HG03175 (cell line): ENCODE measurements around the gene SEMA3A.

ENCODE experiments used
- ATAC-seq: cut with Tn5 transposase; IDR thresholded peaks from one replicate; pipeline ENCODE4 v1.9.1; 2021; ENCODE audit warnings: mild to moderate bottlenecking, moderate library complexity; ENCODE audit not compliant: unreplicated experiment

Gene SEMA3A

DNA sequence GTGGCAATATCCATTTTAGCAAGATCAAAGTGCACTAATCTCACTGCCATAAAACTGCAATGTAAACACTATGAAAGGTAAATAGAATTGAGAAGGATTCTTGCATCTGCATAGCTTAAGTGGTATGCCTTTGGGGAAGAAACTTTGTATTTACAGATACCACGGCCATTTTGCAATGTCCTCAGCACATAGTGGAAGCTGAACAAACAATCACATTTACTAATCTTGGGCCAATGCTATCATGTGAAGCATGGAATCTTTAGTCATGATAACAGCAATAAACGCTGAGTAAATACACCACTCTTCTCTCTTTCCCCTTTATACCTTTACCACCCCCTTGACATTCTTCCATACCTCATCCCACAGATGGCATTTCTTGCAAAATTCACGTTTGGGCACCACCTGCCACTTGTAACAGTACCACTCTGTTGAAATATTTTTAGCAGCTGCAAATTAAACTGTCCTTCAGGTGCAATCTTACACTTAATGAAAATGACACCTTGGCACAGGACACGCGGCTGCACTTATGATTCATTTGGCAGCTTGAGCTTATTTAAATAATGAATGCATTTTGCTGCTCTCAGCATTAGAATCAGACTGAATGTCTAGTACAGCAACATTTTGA is 171.8 kb downstream of the SEMA3A start:
- ATAC-seq, result no peak

- no peak for ATAC-seq
Observed at GRCh38 chr7:84022009-84022408, 172.6 kb downstream of the SEMA3A start.

- ATAC-seq, result no peak
Observed at GRCh38 chr7:84021292-84021908, 173.2 kb downstream of the SEMA3A start.

GRCh38 chr7:84017651-84018050 is 176.9 kb downstream of the SEMA3A start:
- no peak for ATAC-seq

DNA sequence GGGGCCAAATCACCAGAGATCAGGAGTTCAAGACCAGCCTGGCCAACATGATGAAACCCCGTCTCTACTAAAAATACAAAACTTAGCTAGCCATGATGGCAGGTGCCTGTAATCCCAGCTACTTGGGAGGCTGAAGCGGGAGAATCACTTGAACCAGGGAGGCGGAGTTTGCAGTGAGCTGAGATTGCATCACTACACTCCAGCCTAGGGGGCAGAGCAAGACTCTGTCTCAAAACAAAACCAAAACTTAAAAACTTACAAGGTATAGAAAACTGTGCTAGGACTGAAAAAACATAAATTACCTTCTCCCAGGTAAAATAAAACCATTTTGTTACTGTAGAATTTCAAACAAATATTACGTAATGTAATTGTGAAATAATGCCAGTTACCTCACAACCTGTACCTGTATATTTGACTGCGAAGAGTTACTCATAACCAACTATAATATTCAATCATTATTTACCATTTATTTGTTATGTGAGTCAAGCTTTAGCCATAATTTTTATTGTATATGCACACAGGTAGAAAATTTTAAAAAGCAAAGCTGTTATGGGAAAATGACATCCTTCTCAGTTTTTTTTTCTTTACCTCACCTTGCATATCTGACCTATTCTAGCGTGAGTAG is 180.9 kb downstream of the SEMA3A start:
- ATAC-seq, result no peak

DNA sequence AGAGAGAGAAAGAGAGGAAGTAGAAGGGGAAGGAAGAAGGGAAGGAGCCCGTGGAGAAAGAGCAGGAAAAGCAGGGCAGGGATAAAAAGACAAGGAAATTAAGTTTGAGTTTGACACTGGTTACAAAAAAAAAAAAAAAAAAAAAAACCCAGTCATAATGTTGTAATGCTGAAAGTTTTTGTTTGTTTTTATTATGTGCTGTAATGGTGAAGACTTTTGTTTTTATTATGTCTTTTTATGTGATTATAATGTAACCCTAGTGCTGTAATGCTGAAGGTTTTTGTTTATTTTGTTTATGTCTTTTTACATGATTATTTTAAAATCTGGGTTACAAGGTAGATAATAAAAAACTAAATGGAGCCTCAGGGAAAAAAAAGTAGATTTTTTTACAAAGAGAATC is 184.8 kb downstream of the SEMA3A start:
- no peak for ATAC-seq

- no peak for ATAC-seq
Observed at GRCh38 chr7:84009051-84009450, 185.5 kb downstream of the SEMA3A start.

GRCh38 chr7:84003191-84003590 is 191.4 kb downstream of the SEMA3A start:
- ATAC-seq, result no peak

DNA sequence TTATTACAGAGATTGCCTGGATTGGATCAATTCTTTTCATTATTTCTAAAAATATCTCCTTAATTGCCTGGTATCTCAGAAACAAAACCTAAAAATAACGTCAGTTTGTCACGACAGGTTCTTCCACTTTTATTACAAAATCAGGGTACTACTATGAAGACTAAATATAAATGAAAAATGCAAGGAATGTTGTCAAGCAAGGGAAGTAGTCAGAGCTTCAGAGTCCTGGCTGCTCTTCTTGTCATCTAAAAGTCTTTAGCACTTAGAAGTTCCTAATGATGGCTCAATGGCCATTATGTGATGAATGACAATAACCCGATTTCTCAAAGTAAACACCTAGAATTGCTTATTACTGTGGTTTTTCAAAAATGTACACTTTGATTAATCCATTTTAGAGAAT is 192.2 kb downstream of the SEMA3A start:
- no peak for ATAC-seq

- no peak for ATAC-seq
Observed at GRCh38 chr7:83996879-83997278, 197.7 kb downstream of the SEMA3A start.

DNA sequence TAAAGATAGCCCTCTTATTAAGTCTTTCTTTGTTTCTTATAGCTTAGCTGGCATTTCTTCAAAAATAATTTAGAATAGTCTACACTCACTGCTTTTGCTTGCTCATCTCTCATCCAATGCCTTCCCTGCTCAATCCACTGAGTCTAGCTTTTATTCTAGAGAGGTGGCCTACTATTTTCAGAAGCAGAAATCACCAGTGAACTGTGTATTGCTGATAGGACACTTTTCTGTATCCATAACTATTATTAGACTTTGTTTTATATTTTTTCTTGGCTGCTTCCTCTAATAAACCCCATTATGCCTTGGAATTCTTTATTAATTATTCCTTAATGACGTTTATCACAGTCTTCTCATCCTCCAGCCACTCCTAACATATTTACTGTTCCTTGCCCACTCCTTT is 206.8 kb downstream of the SEMA3A start:
- ATAC-seq, result no peak

- no peak for ATAC-seq
Observed at GRCh38 chr7:83985821-83986220, 208.8 kb downstream of the SEMA3A start.

- ATAC-seq, result no peak
Observed at GRCh38 chr7:83984591-83984990, 210.0 kb downstream of the SEMA3A start.

- ATAC-seq, result no peak
Observed at GRCh38 chr7:83984076-83984475, 210.5 kb downstream of the SEMA3A start.

DNA sequence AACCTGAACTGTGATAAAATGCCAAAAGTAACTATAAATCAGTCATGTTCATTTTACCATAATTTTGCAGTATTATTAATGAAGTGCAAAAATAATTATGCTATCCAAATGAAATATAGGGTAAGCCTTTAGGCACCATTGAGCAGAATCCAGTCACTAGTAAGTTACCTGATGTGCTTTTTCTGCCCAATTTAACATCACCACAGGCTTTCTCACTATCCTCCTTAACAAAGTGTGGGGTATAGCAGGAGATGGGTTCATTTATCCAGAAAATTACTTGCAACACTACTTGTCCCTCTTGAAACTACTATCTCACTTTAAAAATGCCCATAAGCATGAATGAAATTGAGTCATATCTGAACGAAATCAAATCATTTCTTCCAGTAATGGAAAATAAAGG is 211.0 kb downstream of the SEMA3A start:
- no peak for ATAC-seq

DNA sequence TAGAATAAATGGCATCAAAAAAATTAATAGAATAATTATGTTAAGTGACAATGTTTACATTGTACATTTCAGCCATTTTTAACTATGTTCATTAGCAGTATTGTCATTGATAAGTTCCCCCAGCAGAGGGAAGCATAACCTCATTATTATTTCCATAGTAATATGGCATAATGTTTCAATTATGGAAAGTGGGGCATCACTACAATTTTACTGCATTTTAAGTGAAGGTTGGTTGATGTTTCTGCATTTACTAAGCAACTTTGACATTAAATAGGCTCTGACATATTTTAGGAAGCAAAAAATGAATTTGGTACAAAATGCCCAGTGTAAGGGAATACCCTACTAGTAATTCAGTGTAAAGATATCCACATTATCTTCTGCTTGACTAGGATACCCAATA is 218.3 kb downstream of the SEMA3A start:
- ATAC-seq, result peak; percentile 84

GRCh38 chr7:83970081-83970480 is 224.5 kb downstream of the SEMA3A start:
- no peak for ATAC-seq

DNA sequence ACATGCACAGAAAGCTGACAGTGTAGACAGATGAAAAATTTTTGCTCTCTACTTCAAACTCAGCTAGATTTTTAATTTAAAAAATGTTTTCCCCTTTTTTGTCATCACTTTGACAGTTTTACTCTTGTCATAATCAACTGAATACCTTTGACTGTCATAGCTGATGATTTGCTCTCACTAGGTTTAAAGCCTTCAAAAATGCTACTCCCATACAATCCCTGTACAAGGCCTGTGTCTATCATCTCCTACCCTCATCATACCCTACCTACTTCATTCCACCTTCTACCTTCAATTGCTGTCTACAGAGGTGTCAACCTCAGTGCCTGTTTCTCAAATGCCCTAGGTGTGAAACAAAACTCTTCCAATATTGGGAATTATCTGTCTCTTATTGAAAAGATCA is 230.3 kb downstream of the SEMA3A start:
- no peak for ATAC-seq

- ATAC-seq, result no peak
Observed at GRCh38 chr7:83957333-83957732, 237.3 kb downstream of the SEMA3A start.

DNA sequence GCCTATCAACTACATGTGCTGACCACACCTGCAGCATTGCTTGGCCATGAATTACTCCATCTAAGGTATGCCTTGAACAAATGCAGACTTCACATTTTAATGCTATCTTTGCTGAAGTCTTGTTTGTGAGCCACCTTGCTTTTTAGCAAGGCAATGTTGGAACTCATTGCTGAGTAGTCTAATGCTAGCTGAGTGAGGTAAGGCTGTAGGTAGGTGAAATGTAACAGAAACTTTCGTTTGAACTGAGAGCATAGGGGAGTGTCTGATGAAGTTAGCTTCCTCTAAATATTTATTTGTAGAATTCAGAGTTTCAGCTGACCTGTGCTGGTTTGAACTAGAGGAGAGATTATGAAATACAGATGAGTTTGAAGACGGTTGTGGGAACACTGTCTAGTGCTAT is 238.5 kb downstream of the SEMA3A start:
- no peak for ATAC-seq

GRCh38 chr7:83952236-83952635 is 242.4 kb downstream of the SEMA3A start:
- no peak for ATAC-seq

GRCh38 chr7:83947260-83947659 is 247.3 kb downstream of the SEMA3A start:
- no peak for ATAC-seq

GRCh38 chr7:83946801-83947200 is 247.8 kb downstream of the SEMA3A start:
- ATAC-seq, result no peak
